H1 (cell line): ENCODE measurements around the gene CCNA2.

Source experiments
- ASH2L ChIP-seq: fragments of 200-600, 300-600 bp; sonication (generic); IDR thresholded peaks from one replicate; pipeline ENCODE4 v1.7.1; 2017; ENCODE audit warnings: low read length
- ATF2 ChIP-seq: IDR thresholded peaks from 2 replicates; pipeline ENCODE4 v1.6.1; 2012; ENCODE audit warnings: low read length, inconsistent platforms
- CEBPB ChIP-seq: IDR thresholded peaks from 2 replicates; pipeline ENCODE4 v1.6.1; 2012; ENCODE audit warnings: low read depth, low read length
- MAFK ChIP-seq: IDR thresholded peaks from 2 replicates; pipeline ENCODE4 v1.6.1; 2012; ENCODE audit warnings: low read depth, mild to moderate bottlenecking, improper control_type of control experiment, low read length
- POLR2A ChIP-seq, 2 experiments: IDR thresholded peaks; 1 replicate in 1 of 2; 2 replicates in 1 of 2; pipeline ENCODE4 v1.6.1; 2011; ENCODE audit warnings: low read depth in 2 of 2, low read length in 2 of 2, mild to moderate bottlenecking in 2 of 2; ENCODE audit errors: control extremely low read depth in 1 of 2
- POLR2AphosphoS5 ChIP-seq: IDR thresholded peaks from 2 replicates; pipeline ENCODE4 v1.6.1; 2011; ENCODE audit warnings: low read depth, low read length
- SIX5 ChIP-seq: IDR thresholded peaks from 2 replicates; pipeline ENCODE4 v1.6.1; 2011; ENCODE audit warnings: mild to moderate bottlenecking, low read depth, low read length
- TCF12 ChIP-seq: IDR thresholded peaks from 2 replicates; pipeline ENCODE4 v1.6.1; 2011; ENCODE audit warnings: low read depth, mild to moderate bottlenecking, low read length
- YY1 ChIP-seq: IDR thresholded peaks from 2 replicates; pipeline ENCODE4 v1.6.1; 2011; ENCODE audit warnings: low read depth, mild to moderate bottlenecking, low read length
- TF ChIP-seq, protein P1 (sequence below), 3 experiments: IDR thresholded peaks; 1 replicate in 2 of 3; 2 replicates in 1 of 3; pipeline versions ENCODE4 v1.5.1 to v1.6.1; 2011; ENCODE audit warnings: low read length in 3 of 3, mild to moderate bottlenecking in 3 of 3, inconsistent platforms in 2 of 3, low read depth in 1 of 3, moderate library complexity in 1 of 3; ENCODE audit not compliant: insufficient read depth in 1 of 3; ENCODE audit errors: control extremely low read depth in 1 of 3

- TF ChIP-seq YY1 = no peak
- TF ChIP-seq, protein P1, sequence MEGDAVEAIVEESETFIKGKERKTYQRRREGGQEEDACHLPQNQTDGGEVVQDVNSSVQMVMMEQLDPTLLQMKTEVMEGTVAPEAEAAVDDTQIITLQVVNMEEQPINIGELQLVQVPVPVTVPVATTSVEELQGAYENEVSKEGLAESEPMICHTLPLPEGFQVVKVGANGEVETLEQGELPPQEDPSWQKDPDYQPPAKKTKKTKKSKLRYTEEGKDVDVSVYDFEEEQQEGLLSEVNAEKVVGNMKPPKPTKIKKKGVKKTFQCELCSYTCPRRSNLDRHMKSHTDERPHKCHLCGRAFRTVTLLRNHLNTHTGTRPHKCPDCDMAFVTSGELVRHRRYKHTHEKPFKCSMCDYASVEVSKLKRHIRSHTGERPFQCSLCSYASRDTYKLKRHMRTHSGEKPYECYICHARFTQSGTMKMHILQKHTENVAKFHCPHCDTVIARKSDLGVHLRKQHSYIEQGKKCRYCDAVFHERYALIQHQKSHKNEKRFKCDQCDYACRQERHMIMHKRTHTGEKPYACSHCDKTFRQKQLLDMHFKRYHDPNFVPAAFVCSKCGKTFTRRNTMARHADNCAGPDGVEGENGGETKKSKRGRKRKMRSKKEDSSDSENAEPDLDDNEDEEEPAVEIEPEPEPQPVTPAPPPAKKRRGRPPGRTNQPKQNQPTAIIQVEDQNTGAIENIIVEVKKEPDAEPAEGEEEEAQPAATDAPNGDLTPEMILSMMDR (IDR thresholded peaks at IDR 0.05; ENCODE audit: control extremely low read depth in 1 of 3, insufficient read depth in 1 of 3, low read depth in 1 of 3, low read length in 3 of 3) = no peak
- TF ChIP-seq ATF2 = no peak
- TF ChIP-seq TCF12 = no peak
- TF ChIP-seq SIX5 = no peak
- TF ChIP-seq ASH2L = no peak
- TF ChIP-seq POLR2A (IDR thresholded peaks at IDR 0.05; ENCODE audit: control extremely low read depth in 1 of 2, low read depth in 2 of 2, low read length in 2 of 2) = no peak
- no peak for TF ChIP-seq CEBPB
- no peak for TF ChIP-seq POLR2AphosphoS5
- no peak for TF ChIP-seq MAFK
Observed at GRCh38 chr4:121769341-121769740, 54.3 kb downstream of the CCNA2 start.
